GM12878 (cell line): ENCODE results near the gene RFC3. TPM values are rescaled to one million over a fixed set of nuclear protein-coding genes. Genes with fewer than 3 reads are reported as not detected.

ENCODE experiments used
- ATAC-seq: fragments of 200-7000 bp; cut with Tn5 transposase; 3 replicates; pipeline ENCODE4 v1.9.1; 2020; ENCODE audit warnings: mild to moderate bottlenecking, moderate library complexity
- BruUV-seq: library from RNA; stranded (reverse); fragments of 400-500 nt; replicated peaks from 2 replicates; lab custom pipeline; 2021; lab: Mats Ljungman, UMichigan
- CTCF ChIA-PET: fragments of 300-600 bp; sonication (Branson Sonifier 250); formaldehyde crosslinking; extraction: SDS; loops from one replicate; lab custom pipeline; 2021; ENCODE audit warnings: inconsistent platforms; lab: Yijun Ruan, JAX
- POLR2A ChIA-PET: fragments of 350-600 bp; formaldehyde crosslinking; extraction: SDS; loops from one replicate; lab custom pipeline; 2021; ENCODE audit warnings: inconsistent platforms; lab: Charles Lee
- RAD21 ChIA-PET: fragments of 300-600 bp; sonication (Branson Sonifier 250); formaldehyde crosslinking; loops from one replicate; lab custom pipeline; 2023; ENCODE audit warnings: antibody characterized with exemption; ENCODE audit not compliant: unreplicated experiment; lab: Charles Lee
- SMC1A ChIA-PET: fragments of 300-600 bp; sonication (Branson Sonifier 250); formaldehyde crosslinking; loops from one replicate; lab custom pipeline; 2023; ENCODE audit not compliant: unreplicated experiment, uncharacterized antibody; lab: Charles Lee
- DNase-seq: peaks from one replicate; pipeline ENCODE4 v3.0.0-alpha.2; 2011; ENCODE audit warnings: low read depth, low spot score
- FAIRE-seq: peaks from 3 replicates; lab custom pipeline; 2011; peaks lifted over from hg19 to GRCh38; lab: Jason Lieb, UNC
- H2AFZ ChIP-seq: 2 replicates; pipeline ENCODE4 v1.6.0; 2011; ENCODE audit warnings: low read depth, low read length, control low read depth; ENCODE audit not compliant: control insufficient read depth
- H3K27ac ChIP-seq: 2 replicates; pipeline ENCODE4 v1.5.1; 2011; ENCODE audit warnings: control low read depth; ENCODE audit not compliant: control insufficient read depth, insufficient read depth
- H3K27me3 ChIP-seq, 2 experiments: replicated peaks in 1 of 2; 2 replicates each; pipeline versions ENCODE4 v1.6.0 to v1.6.1; 2011; ENCODE audit warnings: low read length in 1 of 2; ENCODE audit not compliant: control insufficient read depth in 2 of 2, insufficient read depth in 2 of 2
- H3K36me3 ChIP-seq, 2 experiments: 2 replicates each; pipeline ENCODE4 v1.5.1; 2011; ENCODE audit warnings: low read length in 1 of 2; ENCODE audit not compliant: control insufficient read depth in 2 of 2, insufficient read depth in 2 of 2
- H3K4me1 ChIP-seq: 2 replicates; pipeline ENCODE4 v1.6.1; 2011; ENCODE audit warnings: mild to moderate bottlenecking, low read length, moderate library complexity, mixed read lengths; ENCODE audit not compliant: control insufficient read depth, insufficient read depth
- H3K4me2 ChIP-seq: 2 replicates; pipeline ENCODE4 v1.6.0; 2011; ENCODE audit warnings: control low read depth; ENCODE audit not compliant: control insufficient read depth, insufficient read depth
- H3K4me3 ChIP-seq: fragments of 200-600 bp; sonication (generic); 2 replicates; pipeline ENCODE4 v1.5.1; 2016
- H3K79me2 ChIP-seq: 2 replicates; pipeline ENCODE4 v1.6.0; 2011; ENCODE audit warnings: low read length; ENCODE audit not compliant: control insufficient read depth, insufficient read depth
- H3K9ac ChIP-seq: 2 replicates; pipeline ENCODE4 v1.8.0; 2011; ENCODE audit warnings: low read length, control low read depth, mixed read lengths; ENCODE audit not compliant: control insufficient read depth, insufficient read depth
- H3K9me3 ChIP-seq: replicated peaks from 3 replicates; pipeline ENCODE4 v1.5.1; 2011; ENCODE audit warnings: mild to moderate bottlenecking, low read length; ENCODE audit not compliant: control insufficient read depth, insufficient read depth
- H4K20me1 ChIP-seq: 2 replicates; pipeline ENCODE4 v1.6.0; 2011; ENCODE audit not compliant: control insufficient read depth, insufficient read depth
- ATF3 ChIP-seq: IDR thresholded peaks from 2 replicates; pipeline ENCODE4 v1.6.1; 2011; ENCODE audit warnings: low read depth, mild to moderate bottlenecking, low read length, moderate library complexity, borderline replicate concordance; ENCODE audit errors: extremely low read depth
- CBX5 ChIP-seq: sonication (generic); IDR thresholded peaks from 2 replicates; pipeline ENCODE4 v1.6.1; 2016; ENCODE audit warnings: low read depth, moderate library complexity, mild to moderate bottlenecking, inconsistent platforms
- CHD1 ChIP-seq: IDR thresholded peaks from 2 replicates; pipeline ENCODE4 v1.6.1; 2012; ENCODE audit warnings: low read depth, low read length, improper control_type of control experiment
- ESRRA ChIP-seq: IDR thresholded peaks from 2 replicates; pipeline ENCODE4 v1.6.1; 2012; ENCODE audit warnings: mild to moderate bottlenecking, low read length, improper control_type of control experiment
- ETV6 ChIP-seq, 2 experiments: fragments of 450-650 bp in 1 of 2; IDR thresholded peaks in 1 of 2; conservative IDR thresholded peaks in 1 of 2; 2 replicates each; pipeline ENCODE4 v1.6.1; 2014; ENCODE audit warnings: antibody characterized with exemption in 1 of 2, borderline replicate concordance in 1 of 2, low read depth in 1 of 2, mild to moderate bottlenecking in 1 of 2, moderate library complexity in 1 of 2
- LARP7 ChIP-seq: fragments of 450-650 bp; IDR thresholded peaks from 2 replicates; pipeline ENCODE4 v1.6.1; 2017; ENCODE audit warnings: mild to moderate bottlenecking
- MXI1 ChIP-seq: fragments of 150-350 bp; IDR thresholded peaks from 2 replicates; pipeline ENCODE4 v1.6.1; 2011; ENCODE audit warnings: low read depth, mild to moderate bottlenecking, inconsistent platforms, low read length, improper control_type of control experiment
- NFIC ChIP-seq: IDR thresholded peaks from 2 replicates; pipeline ENCODE4 v1.6.1; 2012; ENCODE audit warnings: low read depth, mild to moderate bottlenecking, inconsistent platforms, low read length, moderate library complexity
- POLR2A ChIP-seq: IDR thresholded peaks from 2 replicates; pipeline ENCODE4 v1.6.1; 2011; ENCODE audit warnings: low read depth, mild to moderate bottlenecking, low read length
- RELA ChIP-seq: fragments of 450-650 bp; IDR thresholded peaks from 2 replicates; pipeline ENCODE4 v1.8.0; 2014; ENCODE audit warnings: borderline replicate concordance; ENCODE audit not compliant: partially characterized antibody
- TCF3 ChIP-seq: IDR thresholded peaks from 2 replicates; pipeline ENCODE4 v1.6.1; 2012; ENCODE audit warnings: low read depth, mild to moderate bottlenecking, low read length, borderline replicate concordance; ENCODE audit not compliant: insufficient read depth
- TCF7 ChIP-seq: IDR thresholded peaks from 2 replicates; pipeline ENCODE4 v1.6.1; 2014; ENCODE audit warnings: antibody characterized with exemption, borderline replicate concordance
- YY1 ChIP-seq: IDR thresholded peaks from 2 replicates; pipeline ENCODE4 v1.6.1; 2011; ENCODE audit warnings: low read depth, mild to moderate bottlenecking, low read length
- WGBS: methylation state at CpG from one replicate; pipeline ENCODE4 v1.1.6; 2016; ENCODE audit warnings: low lambda C conversion rate; ENCODE audit not compliant: insufficient replicate concordance, insufficient coverage; ENCODE audit errors: missing lambda C conversion rate; 5-methylcytosine and 5-hydroxymethylcytosine counted together
- in situ Hi-C: fragments of 300-500 bp; cut with MboI; formaldehyde crosslinking; loops from 9 replicates; pipeline ENCODE4 v1.14.3; 2018; ENCODE audit warnings: mixed read lengths
- intact Hi-C: fragments of 100-400 bp; cut with micrococcal nuclease; formaldehyde crosslinking; loops from one replicate; pipeline ENCODE4 v1.14.2; 2022; ENCODE audit not compliant: unreplicated experiment
- polyA plus RNA-seq, 11 experiments: library from polyadenylated mRNA; depleted of rRNA in 4 of 11; unstranded in 6 of 11; stranded (reverse) in 5 of 11; fragments of >200 nt; fragmentation: Nextera tagmentation in 4 of 11; fragmentation: Illumina TruSeq in 1 of 11; extraction: Ambion mirVana in 4 of 11; extraction: Trizol in 1 of 11; gene quantifications; 1 replicate in 1 of 11; 2 replicates in 10 of 11; pipeline versions ENCODE4 v1.2.1 to v1.2.3, GENCODE V29; 2011 to 2016; ENCODE audit warnings: inconsistent platforms in 2 of 11, missing spikeins in 2 of 11, low read depth in 1 of 11
- total RNA-seq, 4 experiments: library from RNA; depleted of rRNA in 3 of 4; stranded (reverse); fragments of >200 nt in 3 of 4; fragmentation: Illumina TruSeq in 1 of 4; extraction: Trizol in 1 of 4; gene quantifications; 2 replicates each; pipeline versions ENCODE4 v1.2.1 to v1.2.3, GENCODE V29; 2013 to 2021

Gene RFC3
- total and polyA plus RNA-seq, 10 of the 15 experiments (the other 5 are each of a cell fraction or from before 2014, with no cell fraction given), result 57.6 to 98.9 (median 81.3) TPM

DNA sequence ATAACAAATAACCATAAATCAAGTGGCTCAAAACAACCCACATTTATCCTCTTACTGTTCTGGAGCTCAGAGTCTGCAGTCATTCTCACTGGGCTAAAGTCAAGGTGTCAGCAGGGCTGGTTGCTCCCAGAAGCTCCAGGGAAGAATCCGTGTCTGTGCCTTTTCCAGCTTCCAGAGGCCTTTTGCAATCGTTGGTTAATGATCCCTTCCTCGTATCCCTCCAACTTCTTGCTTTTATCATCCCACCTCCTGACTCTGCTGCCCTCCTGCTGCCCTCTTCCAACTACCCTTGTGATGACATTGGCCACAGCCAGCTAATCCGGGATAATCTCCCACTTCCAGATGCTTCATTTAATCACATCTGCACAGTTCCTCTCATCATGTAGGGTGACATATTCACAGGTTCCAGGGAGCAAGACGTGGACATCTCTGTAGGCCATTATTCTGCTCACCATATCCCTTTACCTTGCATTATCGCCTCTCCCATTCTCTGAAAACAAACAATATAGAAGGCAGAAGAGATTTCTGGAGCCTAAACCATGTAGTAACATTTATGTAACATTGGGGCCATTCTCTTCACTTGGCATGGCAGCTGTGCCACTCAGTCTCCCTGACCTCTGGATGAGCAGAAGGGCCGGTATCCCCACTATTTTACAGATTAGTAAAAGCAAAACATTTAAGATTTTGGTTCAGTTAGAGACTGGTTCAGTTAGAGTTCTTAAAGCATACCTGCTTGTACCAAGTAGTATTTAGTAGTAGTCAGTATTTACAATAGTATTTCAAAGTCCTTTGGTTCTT is 53.5 kb downstream of the RFC3 start:
- ATAC-seq, result no peak
- ChIA-PET SMC1A (interaction anchor here (0.9 kb wide), 1 partner anchor 13 kb away, joined by 3 read pairs; no protein-coding TSS in a partner anchor), CTCF (no interaction called here), POLR2A (no interaction called here), RAD21 (no interaction called here)
- WGBS, result 89% methylated on average over 7 of the region's 7 CpGs
- H3K36me3 ChIP-seq, result 0 out of 4 replicates have a peak, but pooled peaks cover 0 to 2% of the 10 kb centered on the region in 2 experiments
- H3K4me3 ChIP-seq, result no peak overlapping the region
- TF ChIP-seq TCF3 (no peak), MXI1 (no peak), ATF3 (no peak), TCF7 (no peak), RELA (no peak), ESRRA (no peak), NFIC (no peak), CBX5 (no peak), LARP7 (no peak), CHD1 (no peak), ETV6 (conservative IDR thresholded peaks at IDR 0.05 in 1 of 2, IDR thresholded peaks at IDR 0.05 in 1 of 2; ENCODE audit: borderline replicate concordance in 1 of 2, low read depth in 1 of 2) (no peak), YY1 (no peak), POLR2A (no peak)
- H3K27me3 ChIP-seq, result no peaks in the 10 kb centered on the region
- no peak overlapping the region for H3K9ac ChIP-seq
- no peaks in the 10 kb centered on the region; the same call in 2 of the 3 replicates for H3K9me3 ChIP-seq
- H3K4me2 ChIP-seq, result no peak overlapping the region
- no peaks in the 10 kb centered on the region for H3K4me1 ChIP-seq
- no peaks in the 10 kb centered on the region for H3K79me2 ChIP-seq
- intact Hi-C loops, result no loop called here
- no peak overlapping the region for H2AFZ ChIP-seq
- in situ Hi-C loops, result no loop called here
- H3K27ac ChIP-seq, result no peak overlapping the region
- no peaks in the 10 kb centered on the region for H4K20me1 ChIP-seq
- no peak for FAIRE-seq
- DNase-seq, result no peak
- BruUV-seq, result no TSS peak
